Neuronal stem cell (in vitro differentiated cells): Measurements from ENCODE around the gene SMARCC1.
"Not testable (repeated sequence)": the region's sequence is repeated elsewhere in the genome, so short reads cannot be mapped to it uniquely, and the experiment has no call there.

Experiments used
- DNase-seq: peaks from one replicate; pipeline ENCODE4 v3.0.0-alpha.2; 2013; ENCODE audit warnings: low spot score
- H2AFZ ChIP-seq: one replicate; pipeline ENCODE4 v1.6.1; 2013; ENCODE audit warnings: mild to moderate bottlenecking, low read length, inconsistent platforms
- H2AK5ac ChIP-seq: 2 replicates; pipeline ENCODE4 v1.6.1; 2013; ENCODE audit warnings: low read depth, mild to moderate bottlenecking, inconsistent platforms, low read length, moderate library complexity, mixed read lengths
- H2BK120ac ChIP-seq: 2 replicates; pipeline ENCODE4 v1.6.1; 2013; ENCODE audit warnings: low read depth, mild to moderate bottlenecking, inconsistent platforms, low read length, moderate library complexity, mixed read lengths
- H2BK12ac ChIP-seq: one replicate; pipeline ENCODE4 v1.6.1; 2013; ENCODE audit warnings: low read length, inconsistent platforms
- H2BK15ac ChIP-seq: 2 replicates; pipeline ENCODE4 v1.6.1; 2013; ENCODE audit warnings: mild to moderate bottlenecking, low read length, inconsistent platforms, mixed read lengths
- H2BK5ac ChIP-seq: one replicate; pipeline ENCODE4 v1.6.1; 2013; ENCODE audit warnings: inconsistent platforms, mild to moderate bottlenecking, low read length, moderate library complexity
- H3K14ac ChIP-seq: one replicate; pipeline ENCODE4 v1.6.1; 2013; ENCODE audit warnings: low read length, inconsistent platforms
- H3K18ac ChIP-seq: 2 replicates; pipeline ENCODE4 v1.6.1; 2013; ENCODE audit warnings: low read length, inconsistent platforms
- H3K23ac ChIP-seq: 2 replicates; pipeline ENCODE4 v1.6.1; 2013; ENCODE audit warnings: low read depth, mild to moderate bottlenecking, mixed read lengths, low read length, inconsistent platforms; ENCODE audit not compliant: poor library complexity
- H3K27ac ChIP-seq: replicated peaks from 3 replicates; pipeline ENCODE4 v1.5.1; 2013; ENCODE audit warnings: low read length, inconsistent platforms
- H3K27me3 ChIP-seq, 3 experiments: 2 replicates each; pipeline ENCODE4 v1.6.1; 2013; ENCODE audit warnings: low read length in 3 of 3, mild to moderate bottlenecking in 2 of 3, inconsistent platforms in 1 of 3, low read depth in 1 of 3, mixed read lengths in 1 of 3, moderate library complexity in 1 of 3; ENCODE audit not compliant: control insufficient read depth in 3 of 3, insufficient read depth in 3 of 3
- H3K36me3 ChIP-seq, 2 donors: replicated peaks in 1 of 2; 2 replicates each; pipeline ENCODE4 v1.6.1; 2013; ENCODE audit warnings: low read length in 2 of 2; ENCODE audit not compliant: control insufficient read depth in 2 of 2, insufficient read depth in 2 of 2
- H3K4ac ChIP-seq: 2 replicates; pipeline ENCODE4 v1.6.1; 2013; ENCODE audit warnings: inconsistent platforms, mild to moderate bottlenecking, low read length, moderate library complexity
- H3K4me1 ChIP-seq, 2 donors: 1 replicate in 1 of 2; 2 replicates in 1 of 2; pipeline ENCODE4 v1.6.1; 2013; ENCODE audit warnings: low read length in 2 of 2, low read depth in 1 of 2; ENCODE audit not compliant: control insufficient read depth in 2 of 2, insufficient read depth in 1 of 2
- H3K4me2 ChIP-seq: one replicate; pipeline ENCODE4 v1.6.1; 2013; ENCODE audit warnings: mild to moderate bottlenecking, low read length, inconsistent platforms; ENCODE audit not compliant: insufficient read depth, poor library complexity, severe bottlenecking
- H3K4me3 ChIP-seq, 2 donors: 2 replicates each; pipeline ENCODE4 v1.5.1; 2013; ENCODE audit warnings: low read length in 2 of 2, mild to moderate bottlenecking in 2 of 2, inconsistent platforms in 1 of 2, moderate library complexity in 1 of 2
- H3K79me1 ChIP-seq: one replicate; pipeline ENCODE4 v1.6.1; 2013; ENCODE audit warnings: low read depth, mild to moderate bottlenecking, inconsistent platforms, low read length, moderate library complexity
- H3K9ac ChIP-seq: one replicate; pipeline ENCODE4 v1.6.1; 2013; ENCODE audit warnings: mild to moderate bottlenecking, low read depth, low read length, inconsistent platforms; ENCODE audit not compliant: poor library complexity
- H3K9me3 ChIP-seq, 2 donors: replicated peaks in 1 of 2; 2 replicates each; pipeline versions ENCODE3 to v1.6.1; 2013; ENCODE audit warnings: low read length in 2 of 2, mild to moderate bottlenecking in 2 of 2, inconsistent platforms in 1 of 2, low read depth in 1 of 2, mixed read lengths in 1 of 2, moderate library complexity in 1 of 2; ENCODE audit not compliant: control insufficient read depth in 2 of 2, insufficient read depth in 1 of 2
- H4K8ac ChIP-seq: one replicate; pipeline ENCODE4 v1.6.1; 2013; ENCODE audit warnings: low read depth, mild to moderate bottlenecking, inconsistent platforms, low read length, moderate library complexity
- H4K91ac ChIP-seq: one replicate; pipeline ENCODE4 v1.6.1; 2013; ENCODE audit warnings: low read length, low read depth, mild to moderate bottlenecking, inconsistent platforms; ENCODE audit not compliant: poor library complexity
- WGBS, 2 donors: extraction: QIAGEN DNeasy Blood & Tissue Kit; methylation state at CpG; one replicate each; pipeline ENCODE4 v1.1.7; 2013; ENCODE audit warnings: missing lambda C conversion rate in 2 of 2, mixed read lengths in 1 of 2; ENCODE audit not compliant: insufficient read length in 2 of 2, insufficient replicate concordance in 1 of 2; ENCODE audit errors: extremely low coverage in 2 of 2; 5-methylcytosine and 5-hydroxymethylcytosine counted together

Gene SMARCC1

DNA sequence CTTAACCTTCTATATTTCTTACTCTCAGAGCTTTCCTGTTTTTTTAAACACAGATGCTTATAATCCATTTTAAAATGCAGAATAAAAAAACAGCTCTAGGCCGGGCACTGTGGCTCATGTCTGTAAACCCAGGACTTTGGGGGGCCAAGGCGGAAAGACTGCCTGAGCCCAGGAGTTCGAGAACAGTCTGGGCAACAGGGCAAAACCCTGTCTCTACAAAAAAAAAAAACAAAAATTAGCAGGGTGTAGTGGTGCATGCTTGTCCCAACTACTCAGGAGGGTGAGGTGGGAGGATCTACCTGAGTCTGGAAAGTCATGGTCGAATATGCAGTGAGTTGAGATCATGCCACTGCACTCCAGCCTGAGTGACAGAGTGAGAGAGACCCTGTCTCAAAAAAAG is 15.5 kb downstream of the SMARCC1 start:
- peaks cover 6 to 92% of the 10 kb centered on the region in 2 donors for H3K36me3 ChIP-seq
- no peak overlapping the region for H3K27ac ChIP-seq
- no peaks in the 10 kb centered on the region for H3K4me1 ChIP-seq
- H3K4me2 ChIP-seq: no peak overlapping the region
- H3K4me3 ChIP-seq: no peak overlapping the region
- no peak overlapping the region for H4K8ac ChIP-seq
- WGBS, 2 donors: no CpG with 5 or more reads among the region's 4 CpGs
- DNase-seq: no peak
- no peak overlapping the region for H3K14ac ChIP-seq
- peaks cover 4% of the 10 kb centered on the region for H3K79me1 ChIP-seq
- no peak overlapping the region for H2AFZ ChIP-seq
- H4K91ac ChIP-seq: no peak overlapping the region
- H2BK15ac ChIP-seq: no peak overlapping the region
- H2BK5ac ChIP-seq: no peak overlapping the region
- no peak overlapping the region for H3K23ac ChIP-seq
- no peak overlapping the region for H2BK12ac ChIP-seq
- no peak overlapping the region for H3K9ac ChIP-seq
- H3K18ac ChIP-seq: no peak overlapping the region
- H2BK120ac ChIP-seq: no peak overlapping the region
- H3K27me3 ChIP-seq: no peaks in the 10 kb centered on the region
- no peak overlapping the region for H2AK5ac ChIP-seq
- no peaks in the 10 kb centered on the region for H3K9me3 ChIP-seq
- H3K4ac ChIP-seq: no peak overlapping the region

GRCh38 chr3:47762233-47762632 is 19.5 kb downstream of the SMARCC1 start:
- Histone ChIP-seq H4K8ac (no peak overlapping the region), H3K4me2 (no peak overlapping the region), H3K9ac (no peak overlapping the region), H3K23ac (no peak overlapping the region), H2AK5ac (no peak overlapping the region), H3K36me3 (peaks cover 11 to 91% of the 10 kb centered on the region in 2 donors), H4K91ac (no peak overlapping the region), H2BK15ac (no peak overlapping the region), H3K14ac (no peak overlapping the region), H2BK5ac (no peak overlapping the region), H2BK12ac (no peak overlapping the region), H3K4ac (no peak overlapping the region), H3K18ac (no peak overlapping the region), H2AFZ (no peak overlapping the region), H3K27me3 (no peaks in the 10 kb centered on the region), H2BK120ac (no peak overlapping the region), H3K4me1 (no peaks in the 10 kb centered on the region), H3K79me1 (peaks cover 8% of the 10 kb centered on the region), H3K9me3 (no peaks in the 10 kb centered on the region), H3K4me3 (no peak overlapping the region), H3K27ac (no peak overlapping the region)
- no peak for DNase-seq
- WGBS, 2 donors: no CpG with 5 or more reads among the region's 4 CpGs

- Histone ChIP-seq H3K79me1 (peaks cover 6% of the 10 kb centered on the region), H2BK15ac (no peak overlapping the region), H3K27me3 (no peaks in the 10 kb centered on the region), H3K4me2 (no peak overlapping the region), H3K4me1 (no peaks in the 10 kb centered on the region), H3K9ac (no peak overlapping the region), H3K4me3 (no peak overlapping the region), H2BK5ac (no peak overlapping the region), H2AFZ (no peak overlapping the region), H2BK12ac (no peak overlapping the region), H3K27ac (no peak overlapping the region), H2BK120ac (no peak overlapping the region), H3K36me3 (peaks cover 12 to 95% of the 10 kb centered on the region in 2 donors), H2AK5ac (no peak overlapping the region), H3K23ac (no peak overlapping the region), H3K4ac (no peak overlapping the region), H4K91ac (no peak overlapping the region), H4K8ac (no peak overlapping the region), H3K18ac (no peak overlapping the region), H3K14ac (no peak overlapping the region), H3K9me3 (no peaks in the 10 kb centered on the region)
- WGBS, 2 donors: no CpG with 5 or more reads among the region's 4 CpGs
- no peak for DNase-seq
These were observed 20.6 kb downstream of the SMARCC1 start for GRCh38 chr3:47761046-47761445.

DNA sequence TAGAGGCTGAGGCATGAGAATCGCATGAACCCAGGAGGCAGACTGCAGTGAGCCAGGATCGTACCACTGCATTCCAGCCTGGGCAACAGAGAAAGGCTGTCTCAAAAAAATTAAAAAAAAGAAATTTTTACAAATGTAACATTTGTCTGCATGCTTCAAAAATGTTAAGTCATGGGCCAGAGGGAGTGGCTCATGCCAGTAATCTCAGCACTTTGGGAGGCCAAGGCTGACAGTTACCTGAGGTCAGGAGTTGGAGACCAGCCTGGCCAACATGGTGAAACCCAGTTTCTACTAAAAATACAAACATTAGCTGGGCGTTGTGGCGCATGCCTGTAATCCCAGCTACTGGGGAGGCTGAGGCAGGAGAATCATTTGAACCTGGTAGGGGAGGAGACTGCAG is 21.5 kb downstream of the SMARCC1 start:
- peaks cover 12 to 93% of the 10 kb centered on the region in 2 donors for H3K36me3 ChIP-seq
- not testable (repeated sequence) for H2AFZ ChIP-seq, H3K4me3 ChIP-seq, H4K8ac ChIP-seq, H2BK15ac ChIP-seq, H3K79me1 ChIP-seq, H3K23ac ChIP-seq, H3K9me3 ChIP-seq, H3K27ac ChIP-seq, H3K4ac ChIP-seq, H3K18ac ChIP-seq, H3K9ac ChIP-seq, H2BK5ac ChIP-seq, H2AK5ac ChIP-seq, H3K4me1 ChIP-seq, H3K27me3 ChIP-seq, DNase-seq, H4K91ac ChIP-seq, H2BK120ac ChIP-seq, H2BK12ac ChIP-seq, H3K4me2 ChIP-seq, H3K14ac ChIP-seq
- no CpG with 5 or more reads among the region's 4 CpGs for WGBS, 2 donors
